ENCODE measurements around the gene MDFIC. TPM values are rescaled to one million over a fixed set of nuclear protein-coding genes. Genes with fewer than 3 reads are reported as not detected.
"Not testable (repeated sequence)": the region's sequence is repeated elsewhere in the genome, so short reads cannot be mapped to it uniquely, and the experiment has no call there.

MDFIC gene
- polyA plus RNA-seq, 1 experiment = 30.5 TPM

DNA sequence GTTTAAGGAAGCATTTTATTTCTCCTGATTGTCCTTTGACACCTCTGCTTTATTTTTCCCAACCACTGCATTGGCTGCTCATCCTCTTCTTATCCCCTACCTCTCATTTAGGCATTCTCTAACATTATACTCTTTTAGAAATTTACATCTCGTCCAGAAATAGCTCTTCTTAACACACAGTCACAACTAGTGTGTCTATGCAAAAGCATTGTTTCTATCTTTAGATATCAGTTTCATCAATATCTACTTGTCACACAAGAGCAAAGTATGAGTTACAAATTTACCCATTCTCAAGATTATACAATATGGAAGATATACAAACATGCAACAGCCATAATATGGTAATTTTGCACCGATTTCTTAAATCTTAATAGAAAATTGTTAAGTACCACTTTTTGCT lies 35.7 kb upstream of the MDFIC start:
- ChIA-PET POLR2A (no interaction called here), CTCF (no interaction called here)
- TF ChIP-seq CTCF (IDR thresholded peaks at IDR 0.05; ENCODE audit: insufficient read depth, low read depth, low read length) = no peak
- Histone ChIP-seq H3K4me3 (ENCODE audit: low read depth, low read length) (no peak overlapping the region), H3K36me3 (ENCODE audit: control insufficient read depth, insufficient read depth, low read length) (no peaks in the 10 kb centered on the region), H3K27me3 (ENCODE audit: control insufficient read depth, insufficient read depth, low read length) (no peaks in the 10 kb centered on the region)
- DNase-seq (ENCODE audit: low read depth) = no peak

GRCh38 chr7:114889116-114889515 lies 32.8 kb upstream of the MDFIC start:
- H3K4me3 ChIP-seq (ENCODE audit: low read depth, low read length); DNase-seq (ENCODE audit: low read depth); H3K36me3 ChIP-seq (ENCODE audit: control insufficient read depth, insufficient read depth, low read length); H3K27me3 ChIP-seq (ENCODE audit: control insufficient read depth, insufficient read depth, low read length); POLR2A ChIA-PET; CTCF ChIA-PET: not testable (repeated sequence)

DNA sequence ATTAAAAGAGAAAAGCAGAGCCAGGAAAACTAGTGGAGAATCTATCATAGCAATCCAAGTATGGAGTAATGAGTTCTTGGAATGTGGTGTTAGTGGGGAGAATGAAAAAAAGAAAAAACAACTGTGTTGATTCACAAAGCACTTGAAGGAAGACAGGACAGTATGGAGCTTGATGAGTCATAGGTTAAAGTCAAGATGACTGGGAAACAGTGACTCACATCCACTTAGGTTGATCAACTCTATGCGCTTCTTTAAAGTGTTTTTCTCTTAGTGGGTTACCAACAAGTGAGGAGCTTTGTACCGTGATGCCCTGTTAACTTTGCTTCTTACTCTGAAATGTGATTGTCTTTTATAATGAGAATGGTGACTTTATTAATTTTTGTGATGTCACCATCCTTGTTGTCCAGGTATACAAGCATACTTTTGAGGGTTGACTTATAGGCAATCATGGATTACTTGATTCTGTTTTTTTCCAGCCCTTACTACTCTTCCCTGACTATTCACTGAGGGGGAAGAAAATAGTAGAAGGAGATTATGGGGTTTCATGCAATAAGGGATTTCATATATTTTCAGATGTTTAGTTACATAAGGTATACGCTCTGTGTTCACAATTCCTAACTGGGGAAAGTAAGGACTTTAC lies 32.1 kb upstream of the MDFIC start:
- ChIA-PET CTCF (no interaction called here), POLR2A (no interaction called here)
- no peaks in the 10 kb centered on the region for H3K27me3 ChIP-seq (ENCODE audit: control insufficient read depth, insufficient read depth, low read length)
- TF ChIP-seq CTCF (IDR thresholded peaks at IDR 0.05; ENCODE audit: insufficient read depth, low read depth, low read length) = no peak
- H3K4me3 ChIP-seq (ENCODE audit: low read depth, low read length) = no peak overlapping the region
- no peaks in the 10 kb centered on the region for H3K36me3 ChIP-seq (ENCODE audit: control insufficient read depth, insufficient read depth, low read length)
- DNase-seq (ENCODE audit: low read depth) = peak; percentile 92

- Histone ChIP-seq H3K27me3 (ENCODE audit: control insufficient read depth, insufficient read depth, low read length) (no peaks in the 10 kb centered on the region), H3K4me3 (ENCODE audit: low read depth, low read length) (no peak overlapping the region), H3K36me3 (ENCODE audit: control insufficient read depth, insufficient read depth, low read length) (no peaks in the 10 kb centered on the region)
- CTCF ChIA-PET = no interaction called here
- POLR2A ChIA-PET = no interaction called here
- DNase-seq (ENCODE audit: low read depth) = no peak
- TF ChIP-seq CTCF (IDR thresholded peaks at IDR 0.05; ENCODE audit: insufficient read depth, low read depth, low read length) = no peak
Observed at GRCh38 chr7:114890561-114890960, 31.3 kb upstream of the MDFIC start.

GRCh38 chr7:114900127-114900526 lies 21.8 kb upstream of the MDFIC start:
- no peaks in the 10 kb centered on the region for H3K36me3 ChIP-seq (ENCODE audit: control insufficient read depth, insufficient read depth, low read length)
- no peak for DNase-seq (ENCODE audit: low read depth)
- ChIA-PET POLR2A (no interaction called here), CTCF (no interaction called here)
- TF ChIP-seq CTCF (IDR thresholded peaks at IDR 0.05; ENCODE audit: insufficient read depth, low read depth, low read length) = no peak
- no peaks in the 10 kb centered on the region for H3K27me3 ChIP-seq (ENCODE audit: control insufficient read depth, insufficient read depth, low read length)
- H3K4me3 ChIP-seq (ENCODE audit: low read depth, low read length) = no peak overlapping the region

DNA sequence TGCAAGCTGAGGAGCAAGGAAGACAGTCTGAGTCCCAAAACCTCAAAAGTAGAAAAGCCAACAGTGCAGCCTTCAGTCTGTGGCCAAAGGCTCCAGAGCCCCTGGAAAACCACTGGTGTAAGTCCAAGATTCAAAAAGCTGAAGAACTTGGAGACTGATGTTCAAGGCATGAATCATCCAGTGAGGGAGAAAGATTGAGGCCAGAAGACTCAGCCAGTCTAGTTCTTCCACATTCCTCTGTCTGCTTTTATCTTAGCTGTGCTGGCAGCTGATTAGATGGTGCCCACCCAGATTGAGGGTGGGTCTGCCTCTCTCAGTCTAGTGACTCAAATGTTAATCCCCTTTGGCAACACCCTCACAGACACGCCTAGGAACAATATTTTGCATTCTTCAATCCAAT lies 20.1 kb upstream of the MDFIC start:
- POLR2A ChIA-PET = no interaction called here
- no peaks in the 10 kb centered on the region for H3K27me3 ChIP-seq (ENCODE audit: control insufficient read depth, insufficient read depth, low read length)
- no peak for DNase-seq (ENCODE audit: low read depth)
- no peaks in the 10 kb centered on the region for H3K36me3 ChIP-seq (ENCODE audit: control insufficient read depth, insufficient read depth, low read length)
- CTCF ChIA-PET = no interaction called here
- H3K4me3 ChIP-seq (ENCODE audit: low read depth, low read length) = no peak overlapping the region
- no peak for TF ChIP-seq CTCF (IDR thresholded peaks at IDR 0.05; ENCODE audit: insufficient read depth, low read depth, low read length)
